ENCODE data around the gene RBMS3. TPM values are rescaled to one million over a fixed set of nuclear protein-coding genes. Genes with fewer than 3 reads are reported as not detected.

Gene RBMS3
- total RNA-seq, 4 donors from 2014 or later, result 2.8 to 77.6 (median 13.7) TPM

GRCh38 chr3:30004481-30004880 lies 723.6 kb downstream of the RBMS3 start:
- no peak overlapping the region for H3K27ac ChIP-seq
- H3K4me3 ChIP-seq, result no peak overlapping the region
- no peaks in the 10 kb centered on the region for H3K36me3 ChIP-seq
- TF ChIP-seq POLR2A (IDR thresholded peaks at IDR 0.05), result no peak
- TF ChIP-seq, protein P1, sequence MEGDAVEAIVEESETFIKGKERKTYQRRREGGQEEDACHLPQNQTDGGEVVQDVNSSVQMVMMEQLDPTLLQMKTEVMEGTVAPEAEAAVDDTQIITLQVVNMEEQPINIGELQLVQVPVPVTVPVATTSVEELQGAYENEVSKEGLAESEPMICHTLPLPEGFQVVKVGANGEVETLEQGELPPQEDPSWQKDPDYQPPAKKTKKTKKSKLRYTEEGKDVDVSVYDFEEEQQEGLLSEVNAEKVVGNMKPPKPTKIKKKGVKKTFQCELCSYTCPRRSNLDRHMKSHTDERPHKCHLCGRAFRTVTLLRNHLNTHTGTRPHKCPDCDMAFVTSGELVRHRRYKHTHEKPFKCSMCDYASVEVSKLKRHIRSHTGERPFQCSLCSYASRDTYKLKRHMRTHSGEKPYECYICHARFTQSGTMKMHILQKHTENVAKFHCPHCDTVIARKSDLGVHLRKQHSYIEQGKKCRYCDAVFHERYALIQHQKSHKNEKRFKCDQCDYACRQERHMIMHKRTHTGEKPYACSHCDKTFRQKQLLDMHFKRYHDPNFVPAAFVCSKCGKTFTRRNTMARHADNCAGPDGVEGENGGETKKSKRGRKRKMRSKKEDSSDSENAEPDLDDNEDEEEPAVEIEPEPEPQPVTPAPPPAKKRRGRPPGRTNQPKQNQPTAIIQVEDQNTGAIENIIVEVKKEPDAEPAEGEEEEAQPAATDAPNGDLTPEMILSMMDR (IDR thresholded peaks at IDR 0.05), result no peak
- no peak for DNase-seq
- no peaks in the 10 kb centered on the region for H3K27me3 ChIP-seq
- no peaks in the 10 kb centered on the region for H3K9me3 ChIP-seq
- H3K4me1 ChIP-seq, result no peaks in the 10 kb centered on the region

GRCh38 chr3:30006111-30006510 lies 725.2 kb downstream of the RBMS3 start:
- DNase-seq, result no peak
- Histone ChIP-seq H3K27ac (no peak overlapping the region), H3K27me3 (no peaks in the 10 kb centered on the region), H3K4me3 (no peak overlapping the region), H3K36me3 (no peaks in the 10 kb centered on the region), H3K9me3 (no peaks in the 10 kb centered on the region), H3K4me1 (no peaks in the 10 kb centered on the region)
- TF ChIP-seq, protein P1 (IDR thresholded peaks at IDR 0.05), result no peak
- TF ChIP-seq POLR2A (IDR thresholded peaks at IDR 0.05), result no peak

- no peak for DNase-seq
- H3K4me1 ChIP-seq, result no peaks in the 10 kb centered on the region
- no peak overlapping the region for H3K4me3 ChIP-seq
- no peaks in the 10 kb centered on the region for H3K36me3 ChIP-seq
- TF ChIP-seq POLR2A (IDR thresholded peaks at IDR 0.05), result no peak
- TF ChIP-seq, protein P1 (IDR thresholded peaks at IDR 0.05), result no peak
- no peaks in the 10 kb centered on the region for H3K9me3 ChIP-seq
- no peak overlapping the region for H3K27ac ChIP-seq
- H3K27me3 ChIP-seq, result no peaks in the 10 kb centered on the region
These were observed 726.8 kb downstream of the RBMS3 start for GRCh38 chr3:30007668-30008067.

DNA sequence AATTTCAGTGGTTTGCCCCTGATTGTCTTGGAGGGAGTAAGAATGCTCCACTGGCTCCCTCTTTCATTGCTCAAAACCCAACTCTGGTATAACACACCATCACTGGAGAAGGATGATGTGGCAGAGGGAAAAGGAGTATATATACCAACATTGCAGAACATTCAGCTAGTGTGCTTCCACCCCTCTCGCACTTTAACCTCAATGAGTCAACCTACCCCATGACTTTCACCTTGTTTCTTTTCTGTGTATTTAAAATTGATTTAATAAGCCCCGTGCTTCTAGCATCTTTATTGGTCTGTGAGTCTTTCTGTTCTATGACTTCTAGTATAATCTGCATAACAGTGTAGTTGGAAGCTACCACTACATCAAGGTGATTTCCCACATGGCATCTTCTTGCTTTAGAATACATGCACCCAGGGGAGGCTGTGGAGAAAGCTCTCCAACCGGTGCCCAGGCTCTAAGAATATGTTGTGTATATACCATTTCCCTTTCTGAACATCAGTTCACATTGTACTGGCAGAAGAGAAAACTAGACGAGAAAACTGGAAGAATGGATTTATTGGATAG lies 730.4 kb downstream of the RBMS3 start:
- Histone ChIP-seq H3K27me3 (no peaks in the 10 kb centered on the region), H3K4me3 (no peak overlapping the region), H3K4me1 (no peaks in the 10 kb centered on the region), H3K36me3 (no peaks in the 10 kb centered on the region), H3K9me3 (no peaks in the 10 kb centered on the region), H3K27ac (no peak overlapping the region)
- DNase-seq, result no peak
- TF ChIP-seq POLR2A (IDR thresholded peaks at IDR 0.05), result no peak
- TF ChIP-seq, protein P1 (IDR thresholded peaks at IDR 0.05), result no peak

GRCh38 chr3:30012941-30013543 lies 732.2 kb downstream of the RBMS3 start:
- no peaks in the 10 kb centered on the region for H3K9me3 ChIP-seq
- no peak overlapping the region for H3K27ac ChIP-seq
- H3K27me3 ChIP-seq, result no peaks in the 10 kb centered on the region
- H3K36me3 ChIP-seq, result no peaks in the 10 kb centered on the region
- no peaks in the 10 kb centered on the region for H3K4me1 ChIP-seq
- no peak overlapping the region for H3K4me3 ChIP-seq
- peak; percentile 53 to 89 (median 68) for DNase-seq
- TF ChIP-seq, protein P1 (IDR thresholded peaks at IDR 0.05), result peak; percentile 13 to 71 (median 64)
- no peak for TF ChIP-seq POLR2A (IDR thresholded peaks at IDR 0.05)
